HG02852 (cell line): ENCODE results near the gene DNAJC3.

ENCODE experiments used
- ATAC-seq: cut with Tn5 transposase; IDR thresholded peaks from one replicate; pipeline ENCODE4 v1.9.1; 2021; ENCODE audit warnings: mild to moderate bottlenecking, moderate library complexity; ENCODE audit not compliant: unreplicated experiment

The DNAJC3 gene

DNA sequence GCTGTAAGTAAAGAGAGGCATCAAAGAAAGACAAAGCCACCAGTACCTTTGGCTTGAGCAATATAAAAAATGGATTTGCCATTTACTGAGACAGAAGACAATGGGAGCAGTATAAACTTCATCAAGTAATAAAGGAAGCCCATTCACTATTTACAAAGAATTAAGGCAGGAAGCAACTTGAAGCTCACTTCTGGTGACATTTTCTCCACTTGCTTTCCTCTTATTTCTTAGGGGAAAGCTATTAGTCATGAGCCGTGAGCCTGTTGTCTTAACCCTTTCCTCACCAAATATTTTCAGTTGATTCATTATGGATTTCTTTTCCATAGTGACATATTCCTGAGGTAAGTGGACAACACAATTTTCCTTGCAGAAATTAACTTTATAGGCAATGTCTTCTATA, 156.8 kb downstream of the DNAJC3 start:
- no peak for ATAC-seq

DNA sequence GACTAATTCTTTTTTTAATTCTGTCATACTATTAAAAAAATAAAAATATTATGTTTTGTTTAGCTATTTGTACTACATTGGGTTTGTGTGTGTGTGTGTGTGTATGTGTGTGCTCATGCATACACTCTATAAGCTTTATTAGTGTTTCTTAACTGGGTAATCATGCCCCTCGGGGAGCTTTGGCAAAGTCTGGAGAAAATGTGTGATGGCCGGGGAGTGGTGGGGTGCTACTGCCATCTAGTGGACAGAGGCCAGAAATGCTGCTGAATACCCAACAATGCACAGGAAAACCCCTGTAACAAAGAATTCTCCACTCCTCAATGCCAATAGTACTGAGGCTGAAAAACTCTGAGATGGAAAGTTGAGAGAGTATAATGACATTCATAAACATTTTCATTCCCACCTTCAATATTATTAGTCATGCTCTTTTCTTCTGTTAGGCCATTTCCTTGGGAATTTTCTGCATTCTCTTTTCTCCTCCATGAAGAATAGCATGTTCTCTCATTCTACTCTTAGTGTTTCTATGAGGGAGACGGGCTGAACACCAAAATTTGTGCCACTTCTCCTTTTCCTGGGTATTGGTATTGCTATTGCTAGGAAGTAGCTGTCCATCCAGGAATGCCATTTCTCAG, 157.3 kb downstream of the DNAJC3 start:
- peak; percentile 91 for ATAC-seq

DNA sequence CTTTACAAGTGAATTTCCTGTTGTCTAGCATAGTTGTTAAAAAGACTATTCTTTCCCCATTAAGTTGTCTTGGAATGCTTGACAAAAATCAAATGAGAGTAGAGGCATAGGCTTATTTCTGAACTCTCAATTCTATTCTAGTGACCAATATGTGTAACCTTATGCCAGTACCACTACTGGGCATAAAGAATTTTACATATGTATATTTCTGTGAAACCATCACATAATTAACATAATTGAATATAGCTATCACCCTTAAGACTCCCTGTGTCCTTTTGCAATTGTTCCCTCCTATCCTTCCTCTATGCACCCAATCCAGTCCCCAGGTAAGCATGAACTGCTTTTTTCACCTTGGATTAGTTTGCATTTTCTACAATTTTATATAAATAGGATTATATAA, 165.0 kb downstream of the DNAJC3 start:
- ATAC-seq, result no peak

DNA sequence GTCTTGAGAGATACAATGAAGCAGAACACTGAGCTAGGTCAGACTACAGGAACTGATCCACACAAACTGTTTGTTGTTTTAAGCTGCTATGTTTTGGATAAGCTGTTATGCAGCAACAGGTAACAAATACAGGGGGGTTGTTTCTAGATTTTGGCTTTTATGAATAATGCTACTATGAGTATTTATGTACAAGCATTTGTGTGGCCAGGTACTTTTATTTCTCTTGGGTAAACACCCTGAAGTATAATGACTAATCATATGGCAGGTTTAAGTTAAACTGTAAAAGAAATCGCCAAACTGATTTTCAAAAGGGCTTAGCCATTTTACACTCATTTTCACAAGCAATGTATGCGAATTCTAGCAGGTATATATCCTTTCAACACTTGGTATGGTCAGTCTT, 166.0 kb downstream of the DNAJC3 start:
- no peak for ATAC-seq
